HepG2 (cell line): ENCODE measurements around the gene DCP1B. TPM values are rescaled to one million over a fixed set of nuclear protein-coding genes. Genes with fewer than 3 reads are reported as not detected.

Experiments used
- CEBPZ ChIP-seq: IDR thresholded peaks from 2 replicates; pipeline ENCODE4 v1.6.1; 2012; ENCODE audit warnings: low read length, improper control_type of control experiment
- CTCF ChIP-seq: sonication (generic); formaldehyde crosslinking; IDR thresholded peaks from 2 replicates; pipeline ENCODE4 v1.5.0; 2020; ENCODE audit warnings: mild to moderate bottlenecking, missing genetic modification reagents, moderate library complexity
- ETS1 ChIP-seq: sonication (generic); formaldehyde crosslinking; IDR thresholded peaks from 2 replicates; pipeline ENCODE4 v1.4.0; 2020; ENCODE audit warnings: missing genetic modification reagents
- MBD4 ChIP-seq: IDR thresholded peaks from 2 replicates; pipeline ENCODE4 v1.6.1; 2012; ENCODE audit warnings: low read length, inconsistent platforms, borderline replicate concordance
- NR1H2 ChIP-seq: sonication (generic); formaldehyde crosslinking; IDR thresholded peaks from 2 replicates; pipeline ENCODE4 v1.8.1; 2022; ENCODE audit warnings: low read depth, missing genetic modification reagents, borderline replicate concordance
- RAD21 ChIP-seq: fragments of 450-650 bp; formaldehyde crosslinking; IDR thresholded peaks from 2 replicates; pipeline ENCODE4 v1.5.0; 2020; ENCODE audit warnings: mild to moderate bottlenecking
- SCMH1 ChIP-seq: sonication (generic); formaldehyde crosslinking; IDR thresholded peaks from 2 replicates; pipeline ENCODE4 v1.9.0; 2021; ENCODE audit warnings: missing genetic modification reagents, mild to moderate bottlenecking, borderline replicate concordance
- SIX1 ChIP-seq: sonication (generic); formaldehyde crosslinking; IDR thresholded peaks from 2 replicates; pipeline ENCODE4 v1.4.0; 2020; ENCODE audit warnings: missing genetic modification reagents, borderline replicate concordance
- TBX2 ChIP-seq: sonication (generic); formaldehyde crosslinking; IDR thresholded peaks from 2 replicates; pipeline ENCODE4 v1.5.0; 2020; ENCODE audit warnings: missing genetic modification reagents, mild to moderate bottlenecking, borderline replicate concordance
- ZBTB46 ChIP-seq: sonication (generic); formaldehyde crosslinking; IDR thresholded peaks from 2 replicates; pipeline ENCODE4 v1.4.0; 2020; ENCODE audit warnings: mild to moderate bottlenecking, missing genetic modification reagents, borderline replicate concordance
- ZNF253 ChIP-seq: sonication (generic); formaldehyde crosslinking; IDR thresholded peaks from 2 replicates; pipeline ENCODE4 v1.8.0; 2022; ENCODE audit warnings: mild to moderate bottlenecking, missing genetic modification reagents, borderline replicate concordance
- ZNF558 ChIP-seq: sonication (generic); formaldehyde crosslinking; IDR thresholded peaks from 2 replicates; pipeline ENCODE4 v1.9.0; 2022; ENCODE audit warnings: mild to moderate bottlenecking, missing genetic modification reagents, borderline replicate concordance
- ZNF598 ChIP-seq: sonication (generic); formaldehyde crosslinking; IDR thresholded peaks from 2 replicates; pipeline ENCODE4 v1.5.1; 2020; ENCODE audit warnings: mild to moderate bottlenecking, missing genetic modification reagents, borderline replicate concordance
- ZNF879 ChIP-seq: sonication (generic); formaldehyde crosslinking; IDR thresholded peaks from 2 replicates; pipeline ENCODE4 v1.8.1; 2023; ENCODE audit warnings: missing genetic modification reagents
- ZSCAN31 ChIP-seq: sonication (generic); formaldehyde crosslinking; IDR thresholded peaks from 2 replicates; pipeline ENCODE4 v1.5.0; 2020; ENCODE audit warnings: low read depth, mild to moderate bottlenecking, missing genetic modification reagents
- polyA plus RNA-seq, 8 experiments: library from polyadenylated mRNA; depleted of rRNA in 3 of 8; stranded (reverse) in 7 of 8; unstranded in 1 of 8; fragments of >200 nt; fragmentation: Illumina TruSeq in 4 of 8; extraction: Trizol in 4 of 8; gene quantifications; 2 replicates each; pipeline versions ENCODE4 v1.2.1 to v1.2.3, GENCODE V29; 2011 to 2016; ENCODE audit warnings: low read depth in 4 of 8, missing spikeins in 1 of 8, mixed read lengths in 1 of 8; ENCODE audit not compliant: insufficient read depth in 1 of 8
- total RNA-seq, 5 experiments: library from RNA; depleted of rRNA; stranded (reverse); fragments of >200 nt; fragmentation: Illumina TruSeq; extraction: Trizol; gene quantifications; 2 replicates each; pipeline ENCODE4 v1.2.3, GENCODE V29; 2016; ENCODE audit warnings: low read depth in 1 of 5
- TF ChIP-seq, protein P1 (sequence below): IDR thresholded peaks from 2 replicates; pipeline ENCODE4 v1.6.1; 2016; ENCODE audit warnings: missing biosample characterization, missing genetic modification reagents, low read depth
- TF ChIP-seq, protein P2 (sequence below), 2 experiments: fragments of 450-650 bp in 1 of 2; sonication (generic) in 1 of 2; formaldehyde crosslinking; IDR thresholded peaks; 2 replicates each; pipeline versions ENCODE4 v1.5.0 to v1.8.0; 2020 to 2022; ENCODE audit warnings: mild to moderate bottlenecking in 1 of 2, missing genetic modification reagents in 1 of 2

DCP1B gene
- total and polyA plus RNA-seq, 2 of the 13 experiments (the other 11 are each of a cell fraction or from before 2014, with no cell fraction given): 11.4 to 27.2 TPM

- TF ChIP-seq CEBPZ (no peak), NR1H2 (CRISPR knock-in tag) (no peak), MBD4 (no peak), ZNF598 (CRISPR knock-in tag) (peak; percentile 97; the same call in 1 of the 2 replicates), CTCF (CRISPR knock-in tag) (peak; percentile 43), RAD21 (peak; percentile 32; the same call in 1 of the 2 replicates), ZBTB46 (CRISPR knock-in tag) (0 out of 2 replicates have a peak, but pooled peaks have one; percentile 46), TBX2 (peak; percentile 88), ZNF558 (CRISPR knock-in tag) (peak; percentile 82), SIX1 (CRISPR knock-in tag) (no peak), ETS1 (CRISPR knock-in tag) (no peak), ZNF253 (CRISPR knock-in tag) (no peak), ZNF879 (CRISPR knock-in tag) (0 out of 2 replicates have a peak, but pooled peaks have one; percentile 65), ZSCAN31 (CRISPR knock-in tag) (peak; percentile 73; the same call in 1 of the 2 replicates), SCMH1 (no peak)
- TF ChIP-seq, protein P1, sequence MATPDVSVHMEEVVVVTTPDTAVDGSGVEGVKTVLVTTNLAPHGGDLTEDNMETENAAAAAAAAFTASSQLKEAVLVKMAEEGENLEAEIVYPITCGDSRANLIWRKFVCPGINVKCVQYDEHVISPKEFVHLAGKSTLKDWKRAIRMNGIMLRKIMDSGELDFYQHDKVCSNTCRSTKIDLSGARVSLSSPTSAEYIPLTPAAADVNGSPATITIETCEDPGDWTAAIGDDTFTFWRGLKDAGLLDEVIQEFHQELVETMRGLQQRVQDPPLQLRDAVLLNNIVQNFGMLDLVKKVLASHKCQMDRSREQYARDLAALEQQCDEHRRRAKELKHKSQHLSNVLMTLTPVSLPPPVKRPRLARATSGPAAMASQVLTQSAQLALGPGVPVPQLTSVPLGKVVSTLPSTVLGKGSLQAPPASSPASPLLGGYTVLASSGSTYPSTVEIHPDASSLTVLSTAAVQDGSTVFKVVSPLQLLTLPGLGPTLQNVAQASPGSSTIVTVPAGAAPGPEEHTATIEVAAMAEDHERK: peak; percentile 79
- TF ChIP-seq, protein P2, sequence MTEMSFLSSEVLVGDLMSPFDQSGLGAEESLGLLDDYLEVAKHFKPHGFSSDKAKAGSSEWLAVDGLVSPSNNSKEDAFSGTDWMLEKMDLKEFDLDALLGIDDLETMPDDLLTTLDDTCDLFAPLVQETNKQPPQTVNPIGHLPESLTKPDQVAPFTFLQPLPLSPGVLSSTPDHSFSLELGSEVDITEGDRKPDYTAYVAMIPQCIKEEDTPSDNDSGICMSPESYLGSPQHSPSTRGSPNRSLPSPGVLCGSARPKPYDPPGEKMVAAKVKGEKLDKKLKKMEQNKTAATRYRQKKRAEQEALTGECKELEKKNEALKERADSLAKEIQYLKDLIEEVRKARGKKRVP (CRISPR knock-in tag; IDR thresholded peaks at IDR 0.05): no peak
Observed at GRCh38 chr12:2004113-2004929, at the start of gene DCP1B (continued).
